ENCODE results near the gene LAMTOR4. TPM values are rescaled to one million over a fixed set of nuclear protein-coding genes. Genes with fewer than 3 reads are reported as not detected.
A peak's percentile ranks its signal among the peaks of the same experiment; 100 is the strongest.

LAMTOR4 gene
- total and polyA plus RNA-seq, 2 of the 13 experiments (the other 11 are each of a cell fraction or from before 2014, with no cell fraction given): 115 to 118 TPM

- TF ChIP-seq U2AF2 (IDR thresholded peaks at IDR 0.05; ENCODE audit: low read depth, low read length) (no peak), KLF13 (CRISPR knock-in tag; IDR thresholded peaks at IDR 0.05) (no peak), ZNF615 (CRISPR knock-in tag; IDR thresholded peaks at IDR 0.05; ENCODE audit: borderline replicate concordance) (no peak; the same call in 1 of the 2 replicates), ZNF891 (CRISPR knock-in tag; IDR thresholded peaks at IDR 0.05) (no peak), MAFF (IDR thresholded peaks at IDR 0.05; ENCODE audit: low read depth, low read length) (no peak), RBAK (CRISPR knock-in tag; IDR thresholded peaks at IDR 0.05) (no peak), ZNF441 (CRISPR knock-in tag; IDR thresholded peaks at IDR 0.05; ENCODE audit: borderline replicate concordance) (no peak), HES4 (CRISPR knock-in tag; IDR thresholded peaks at IDR 0.05; ENCODE audit: borderline replicate concordance) (no peak), HMGXB3 (CRISPR knock-in tag; IDR thresholded peaks at IDR 0.05; ENCODE audit: borderline replicate concordance) (peak; percentile 22; the same call in 1 of the 2 replicates), HIVEP1 (CRISPR knock-in tag; IDR thresholded peaks at IDR 0.05) (peak; percentile 65), ZC3H13 (CRISPR knock-in tag; IDR thresholded peaks at IDR 0.05) (peak; percentile 75), FOXA1 (IDR thresholded peaks at IDR 0.05) (no peak), FOXA1 (CRISPR knock-in tag; IDR thresholded peaks at IDR 0.05) (no peak), ZNF121 (CRISPR knock-in tag; IDR thresholded peaks at IDR 0.05) (no peak), KDM2A (CRISPR knock-in tag; IDR thresholded peaks at IDR 0.05; ENCODE audit: borderline replicate concordance, low read depth) (peak; percentile 25; the same call in 1 of the 2 replicates), AKAP8 (CRISPR knock-in tag; IDR thresholded peaks at IDR 0.05) (no peak), ZSCAN31 (CRISPR knock-in tag; IDR thresholded peaks at IDR 0.05; ENCODE audit: low read depth) (no peak), ATAD3A (CRISPR knock-in tag; IDR thresholded peaks at IDR 0.05) (no peak), TERF1 (CRISPR knock-in tag; IDR thresholded peaks at IDR 0.05) (no peak), ZNF577 (CRISPR knock-in tag; IDR thresholded peaks at IDR 0.05; ENCODE audit: borderline replicate concordance, low read depth) (no peak), KLF15 (CRISPR knock-in tag; IDR thresholded peaks at IDR 0.05; ENCODE audit: borderline replicate concordance) (no peak)
- TF ChIP-seq, protein P1, sequence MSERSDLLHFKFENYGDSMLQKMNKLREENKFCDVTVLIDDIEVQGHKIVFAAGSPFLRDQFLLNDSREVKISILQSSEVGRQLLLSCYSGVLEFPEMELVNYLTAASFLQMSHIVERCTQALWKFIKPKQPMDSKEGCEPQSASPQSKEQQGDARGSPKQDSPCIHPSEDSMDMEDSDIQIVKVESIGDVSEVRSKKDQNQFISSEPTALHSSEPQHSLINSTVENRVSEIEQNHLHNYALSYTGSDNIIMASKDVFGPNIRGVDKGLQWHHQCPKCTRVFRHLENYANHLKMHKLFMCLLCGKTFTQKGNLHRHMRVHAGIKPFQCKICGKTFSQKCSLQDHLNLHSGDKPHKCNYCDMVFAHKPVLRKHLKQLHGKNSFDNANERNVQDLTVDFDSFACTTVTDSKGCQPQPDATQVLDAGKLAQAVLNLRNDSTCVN (CRISPR knock-in tag; IDR thresholded peaks at IDR 0.05; ENCODE audit: borderline replicate concordance): 0 out of 2 replicates have a peak, but pooled peaks have one; percentile 15
These were observed at the start of gene LAMTOR4 (continued) for GRCh38 chr7:100148559-100149328.
